ENCODE results near the gene ZC3H7B.

Gene ZC3H7B

DNA sequence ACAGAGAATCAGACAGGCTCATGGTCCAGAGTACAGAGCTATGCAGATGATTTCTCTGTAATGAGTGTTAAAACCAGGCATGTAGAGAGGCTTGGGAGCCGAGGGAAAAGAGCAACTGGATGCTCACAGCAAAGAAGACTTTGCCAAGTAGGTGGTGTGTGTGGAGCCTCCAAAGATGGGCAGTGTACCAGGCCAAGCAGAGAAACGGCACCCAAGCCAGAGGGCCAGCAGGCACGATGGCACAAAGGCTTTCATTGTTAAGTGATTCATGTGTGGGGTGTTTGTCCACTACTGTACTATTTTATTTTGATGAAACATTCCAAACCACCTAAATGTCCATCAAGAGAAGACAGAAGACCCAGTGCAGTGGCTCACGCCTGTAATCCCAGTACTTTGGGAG lies 26.5 kb upstream of the ZC3H7B start:
- TF ChIP-seq, protein P1, sequence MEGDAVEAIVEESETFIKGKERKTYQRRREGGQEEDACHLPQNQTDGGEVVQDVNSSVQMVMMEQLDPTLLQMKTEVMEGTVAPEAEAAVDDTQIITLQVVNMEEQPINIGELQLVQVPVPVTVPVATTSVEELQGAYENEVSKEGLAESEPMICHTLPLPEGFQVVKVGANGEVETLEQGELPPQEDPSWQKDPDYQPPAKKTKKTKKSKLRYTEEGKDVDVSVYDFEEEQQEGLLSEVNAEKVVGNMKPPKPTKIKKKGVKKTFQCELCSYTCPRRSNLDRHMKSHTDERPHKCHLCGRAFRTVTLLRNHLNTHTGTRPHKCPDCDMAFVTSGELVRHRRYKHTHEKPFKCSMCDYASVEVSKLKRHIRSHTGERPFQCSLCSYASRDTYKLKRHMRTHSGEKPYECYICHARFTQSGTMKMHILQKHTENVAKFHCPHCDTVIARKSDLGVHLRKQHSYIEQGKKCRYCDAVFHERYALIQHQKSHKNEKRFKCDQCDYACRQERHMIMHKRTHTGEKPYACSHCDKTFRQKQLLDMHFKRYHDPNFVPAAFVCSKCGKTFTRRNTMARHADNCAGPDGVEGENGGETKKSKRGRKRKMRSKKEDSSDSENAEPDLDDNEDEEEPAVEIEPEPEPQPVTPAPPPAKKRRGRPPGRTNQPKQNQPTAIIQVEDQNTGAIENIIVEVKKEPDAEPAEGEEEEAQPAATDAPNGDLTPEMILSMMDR (IDR thresholded peaks at IDR 0.05; ENCODE audit: low read depth, low read length): no peak
- H3K4me3 ChIP-seq (ENCODE audit: low read depth, low read length): no peak overlapping the region

DNA sequence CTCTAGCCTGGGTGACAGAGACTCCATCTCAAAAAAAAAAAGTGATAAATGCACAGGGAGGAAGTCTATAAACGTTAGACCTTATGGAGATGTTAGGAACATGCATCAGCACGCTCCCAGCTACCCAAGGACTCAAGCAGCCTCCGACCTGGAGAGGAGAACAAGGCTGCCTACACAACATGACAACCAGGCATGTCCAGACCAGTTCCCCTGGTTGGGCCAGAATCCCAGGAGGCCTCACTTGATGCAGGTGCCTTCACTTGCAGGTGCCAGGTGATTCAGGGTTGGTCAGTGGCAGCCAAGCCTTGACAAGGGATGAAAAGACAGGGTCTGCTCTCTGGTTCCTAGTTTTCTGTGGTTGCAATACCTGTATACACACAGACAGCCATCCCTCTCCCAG lies 21.3 kb upstream of the ZC3H7B start:
- H3K4me3 ChIP-seq (ENCODE audit: low read depth, low read length): no peak overlapping the region
- TF ChIP-seq, protein P1 (IDR thresholded peaks at IDR 0.05; ENCODE audit: low read depth, low read length): no peak

DNA sequence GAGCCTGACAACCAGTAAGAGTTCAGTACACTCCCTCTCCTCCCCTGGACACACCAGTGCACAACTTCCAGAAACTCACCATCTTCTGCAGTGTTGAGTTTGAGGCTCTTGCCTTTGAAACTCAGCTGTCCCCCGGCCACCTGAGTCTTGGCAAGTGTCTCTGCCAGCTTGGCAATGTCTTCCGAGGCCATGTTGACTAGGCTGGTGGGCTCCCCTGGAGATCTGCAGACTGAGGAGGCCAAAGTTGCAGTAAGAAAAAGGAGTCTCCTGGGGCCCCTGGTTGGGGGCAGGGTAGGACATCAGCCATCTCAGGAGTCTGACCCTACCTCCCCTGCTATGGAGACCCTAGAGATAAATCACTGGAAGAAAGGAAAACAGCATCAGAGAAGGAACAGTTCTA lies 20.5 kb upstream of the ZC3H7B start:
- TF ChIP-seq, protein P1 (IDR thresholded peaks at IDR 0.05; ENCODE audit: low read depth, low read length): no peak
- no peak overlapping the region for H3K4me3 ChIP-seq (ENCODE audit: low read depth, low read length)

DNA sequence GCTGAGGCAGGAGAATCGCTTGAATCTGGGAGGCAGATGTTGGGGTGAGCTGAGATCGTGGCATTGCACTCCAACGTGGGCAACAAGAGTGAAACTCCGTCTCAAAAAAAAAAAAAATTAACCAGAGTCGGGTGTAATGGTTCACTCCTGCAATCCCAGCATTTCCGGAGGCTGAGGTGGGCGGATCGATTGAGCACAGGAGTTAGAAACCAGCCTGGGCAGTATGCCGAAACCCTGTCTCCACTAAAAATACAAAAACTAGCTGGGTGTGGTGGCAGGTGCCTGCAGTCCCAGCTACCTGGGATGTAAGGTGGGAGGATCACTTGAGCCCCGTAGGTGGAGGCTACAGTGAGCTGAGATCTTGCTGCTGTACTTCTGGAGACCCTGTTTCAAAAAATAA lies 16.9 kb upstream of the ZC3H7B start:
- TF ChIP-seq, protein P1 (IDR thresholded peaks at IDR 0.05; ENCODE audit: low read depth, low read length): no peak
- H3K4me3 ChIP-seq (ENCODE audit: low read depth, low read length): peak overlapping the region; percentile 89

DNA sequence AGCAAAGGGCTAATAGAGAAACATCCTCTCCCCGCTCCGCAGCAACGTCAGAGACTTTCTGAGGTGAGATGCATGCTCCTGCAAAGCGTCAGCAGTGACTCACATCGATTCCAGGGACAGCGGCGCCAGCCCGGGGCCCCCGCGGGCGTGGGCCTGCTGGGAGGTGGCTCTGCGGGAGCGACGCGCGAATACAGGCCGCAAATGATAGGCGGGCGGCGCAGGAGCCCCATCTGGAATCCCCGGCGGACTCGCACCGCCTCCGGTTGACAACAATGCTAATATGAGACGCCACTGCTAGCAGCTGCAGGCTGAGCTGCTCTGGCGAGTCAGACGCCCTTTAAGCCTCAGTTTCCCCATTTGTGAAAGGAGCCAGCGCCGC lies 15.9 kb upstream of the ZC3H7B start:
- TF ChIP-seq, protein P1 (IDR thresholded peaks at IDR 0.05; ENCODE audit: low read depth, low read length): no peak
- H3K4me3 ChIP-seq (ENCODE audit: low read depth, low read length): peak overlapping the region; percentile 89

DNA sequence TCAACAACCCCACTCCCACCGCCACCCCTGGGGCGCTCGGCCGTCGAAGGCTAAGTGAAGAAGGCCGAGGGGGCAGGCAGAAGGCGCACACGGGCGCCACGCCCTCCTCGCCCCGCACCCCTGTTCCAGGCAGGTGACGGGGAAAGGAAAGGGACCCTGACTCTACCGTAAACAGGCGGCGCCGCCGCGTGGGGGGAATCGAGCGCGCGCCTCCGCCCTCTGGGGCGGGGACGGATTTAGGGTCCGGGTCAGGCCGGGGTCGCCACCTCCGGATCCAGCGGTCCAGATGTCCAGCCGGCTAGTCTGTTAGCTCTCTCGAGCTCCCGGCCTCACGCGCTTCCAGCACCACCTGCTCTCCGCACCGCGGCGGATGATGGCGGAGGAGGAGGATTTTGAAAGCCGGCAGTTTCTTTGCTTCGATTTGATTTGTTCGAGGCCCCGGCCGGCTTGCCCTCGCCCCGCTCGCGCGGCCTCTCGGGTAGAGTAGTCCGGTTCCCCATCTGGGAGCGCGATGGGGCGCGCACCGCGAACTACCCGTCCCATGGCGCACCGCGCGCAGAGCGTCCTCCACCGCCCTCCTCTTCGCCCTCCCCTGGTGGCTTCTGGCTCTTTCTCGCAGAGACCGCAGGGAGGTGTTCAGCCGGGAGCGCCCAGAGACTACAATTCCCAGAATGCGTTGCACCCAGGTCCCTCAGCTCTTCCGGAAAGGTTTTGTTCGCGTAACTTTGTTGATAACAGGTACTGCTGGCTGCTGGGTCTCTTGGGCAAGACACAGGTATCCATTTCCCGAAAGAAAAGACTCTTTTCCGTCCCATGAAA lies 15.3 kb upstream of the ZC3H7B start, which contains the start of gene RANGAP1:
Gene RANGAP1, minus strand, starts transcription at position 368 of the 819 bp plus-strand sequence. CDS start 5,143 bp downstream, outside the sequence.
- TF ChIP-seq, protein P1 (IDR thresholded peaks at IDR 0.05; ENCODE audit: low read depth, low read length): no peak

DNA sequence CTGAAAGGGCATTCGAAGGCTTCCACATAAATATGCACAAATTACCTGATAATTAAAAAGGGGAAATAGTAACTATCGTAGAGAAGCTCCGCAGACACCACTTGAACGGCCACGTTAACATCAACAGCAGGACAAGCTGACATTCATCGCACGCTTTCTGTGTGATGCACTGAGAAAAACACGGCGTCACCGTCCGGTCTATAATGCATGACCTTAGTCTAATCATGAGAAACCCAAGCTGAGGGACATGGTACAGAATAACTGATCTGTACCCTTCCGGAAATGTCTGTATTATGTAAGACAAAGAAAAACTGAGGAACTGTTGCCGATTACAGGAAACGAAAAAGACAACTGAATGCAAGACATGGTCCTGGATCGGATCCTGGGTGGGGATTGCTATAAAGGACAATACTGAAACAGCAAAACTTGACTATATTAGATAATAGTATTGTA lies 14.7 kb upstream of the ZC3H7B start:
- TF ChIP-seq, protein P1 (IDR thresholded peaks at IDR 0.05; ENCODE audit: low read depth, low read length): no peak
- peak overlapping the region; percentile 89 for H3K4me3 ChIP-seq (ENCODE audit: low read depth, low read length)

More for the DNA sequence above, 15.3 kb upstream of the ZC3H7B start, which contains the start of gene RANGAP1:
- H3K4me3 ChIP-seq (ENCODE audit: low read depth, low read length): peak within 1 kb of the TSS; percentile 89

Data from WI38 (cell line).